ENCODE measurements around the gene ARID1B. TPM values are rescaled to one million over a fixed set of nuclear protein-coding genes. Genes with fewer than 3 reads are reported as not detected.

Gene ARID1B
- total RNA-seq, 1 donor from 2014 or later = 47.3 TPM

- no peak for DNase-seq (ENCODE audit: low read depth)
- Histone ChIP-seq H3K27me3 (ENCODE audit: control insufficient read depth, insufficient read depth, low read length) (no peaks in the 10 kb centered on the region), H3K36me3 (ENCODE audit: control insufficient read depth, insufficient read depth, low read length) (peaks cover 1% of the 10 kb centered on the region), H3K4me3 (ENCODE audit: low read depth, low read length) (no peak overlapping the region)
- TF ChIP-seq CTCF (IDR thresholded peaks at IDR 0.05; ENCODE audit: insufficient read depth, low read length, poor library complexity, severe bottlenecking) = no peak
Observed at GRCh38 chr6:157168471-157168870, 391.3 kb downstream of the ARID1B start.

GRCh38 chr6:157169226-157169625 is 392.0 kb downstream of the ARID1B start:
- peaks cover 1% of the 10 kb centered on the region for H3K36me3 ChIP-seq (ENCODE audit: control insufficient read depth, insufficient read depth, low read length)
- H3K27me3 ChIP-seq (ENCODE audit: control insufficient read depth, insufficient read depth, low read length) = no peaks in the 10 kb centered on the region
- no peak overlapping the region for H3K4me3 ChIP-seq (ENCODE audit: low read depth, low read length)
- DNase-seq (ENCODE audit: low read depth) = no peak
- no peak for TF ChIP-seq CTCF (IDR thresholded peaks at IDR 0.05; ENCODE audit: insufficient read depth, low read length, poor library complexity, severe bottlenecking)

GRCh38 chr6:157169656-157170055 is 392.5 kb downstream of the ARID1B start:
- TF ChIP-seq CTCF (IDR thresholded peaks at IDR 0.05; ENCODE audit: insufficient read depth, low read length, poor library complexity, severe bottlenecking) = no peak
- no peak overlapping the region for H3K4me3 ChIP-seq (ENCODE audit: low read depth, low read length)
- peaks cover 1% of the 10 kb centered on the region for H3K36me3 ChIP-seq (ENCODE audit: control insufficient read depth, insufficient read depth, low read length)
- H3K27me3 ChIP-seq (ENCODE audit: control insufficient read depth, insufficient read depth, low read length) = no peaks in the 10 kb centered on the region
- no peak for DNase-seq (ENCODE audit: low read depth)

GRCh38 chr6:157170535-157170934 is 393.4 kb downstream of the ARID1B start:
- Histone ChIP-seq H3K4me3 (ENCODE audit: low read depth, low read length) (no peak overlapping the region), H3K27me3 (ENCODE audit: control insufficient read depth, insufficient read depth, low read length) (no peaks in the 10 kb centered on the region), H3K36me3 (ENCODE audit: control insufficient read depth, insufficient read depth, low read length) (peaks cover 1% of the 10 kb centered on the region)
- no peak for DNase-seq (ENCODE audit: low read depth)
- no peak for TF ChIP-seq CTCF (IDR thresholded peaks at IDR 0.05; ENCODE audit: insufficient read depth, low read length, poor library complexity, severe bottlenecking)

GRCh38 chr6:157171801-157172200 is 394.6 kb downstream of the ARID1B start:
- no peaks in the 10 kb centered on the region for H3K27me3 ChIP-seq (ENCODE audit: control insufficient read depth, insufficient read depth, low read length)
- DNase-seq (ENCODE audit: low read depth) = no peak
- H3K36me3 ChIP-seq (ENCODE audit: control insufficient read depth, insufficient read depth, low read length) = peaks cover 1% of the 10 kb centered on the region
- no peak for TF ChIP-seq CTCF (IDR thresholded peaks at IDR 0.05; ENCODE audit: insufficient read depth, low read length, poor library complexity, severe bottlenecking)
- H3K4me3 ChIP-seq (ENCODE audit: low read depth, low read length) = no peak overlapping the region

GRCh38 chr6:157172231-157172701 is 395.1 kb downstream of the ARID1B start:
- no peak overlapping the region for H3K4me3 ChIP-seq (ENCODE audit: low read depth, low read length)
- DNase-seq (ENCODE audit: low read depth) = no peak
- no peak for TF ChIP-seq CTCF (IDR thresholded peaks at IDR 0.05; ENCODE audit: insufficient read depth, low read length, poor library complexity, severe bottlenecking)
- H3K36me3 ChIP-seq (ENCODE audit: control insufficient read depth, insufficient read depth, low read length) = peaks cover 1% of the 10 kb centered on the region
- no peaks in the 10 kb centered on the region for H3K27me3 ChIP-seq (ENCODE audit: control insufficient read depth, insufficient read depth, low read length)
